ENCODE data around the gene ETFRF1. TPM values are rescaled to one million over a fixed set of nuclear protein-coding genes. Genes with fewer than 3 reads are reported as not detected.

Gene ETFRF1
- total RNA-seq, 1 experiment from 2014 or later, result 15.9 TPM

DNA sequence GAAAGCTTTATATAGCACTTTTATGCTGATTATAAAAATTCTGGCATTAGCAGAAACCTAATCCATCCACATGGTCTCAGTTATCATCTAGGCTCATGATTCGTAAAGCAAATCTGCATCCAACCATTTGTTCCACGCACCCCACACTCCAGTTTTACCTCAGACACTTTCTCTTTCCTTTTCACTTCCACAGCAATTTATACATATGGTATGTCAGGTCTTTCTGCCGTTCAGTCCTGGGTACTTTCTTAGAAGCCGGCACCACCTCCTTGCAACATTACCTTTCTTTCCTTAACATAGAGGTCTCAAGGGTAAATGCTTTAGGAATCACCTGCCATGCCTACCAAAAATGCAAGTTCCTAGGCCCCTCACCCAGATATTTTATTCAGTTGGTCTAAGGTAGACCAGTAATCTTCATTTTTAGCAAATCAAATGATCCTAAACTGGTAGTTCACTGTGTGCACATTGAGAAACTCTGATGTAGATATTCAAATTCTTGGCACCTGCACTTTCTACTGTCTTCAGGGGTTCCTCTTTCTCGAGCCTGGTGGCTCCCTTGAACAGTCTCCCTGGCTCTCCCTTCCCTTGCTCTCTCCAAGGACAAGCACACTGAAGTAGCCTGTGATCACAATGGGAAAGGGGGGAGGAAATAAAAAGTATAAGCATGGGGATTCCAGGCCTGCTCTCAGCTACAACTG is 58.5 kb downstream of the ETFRF1 start:
- H3K9me3 ChIP-seq (ENCODE audit: insufficient read depth, low read depth), result no peaks in the 10 kb centered on the region
- ChIA-PET CTCF (no interaction called here), POLR2A (ENCODE audit: unreplicated experiment) (no interaction called here)
- H3K27ac ChIP-seq, result no peak overlapping the region
- TF ChIP-seq, protein P1, sequence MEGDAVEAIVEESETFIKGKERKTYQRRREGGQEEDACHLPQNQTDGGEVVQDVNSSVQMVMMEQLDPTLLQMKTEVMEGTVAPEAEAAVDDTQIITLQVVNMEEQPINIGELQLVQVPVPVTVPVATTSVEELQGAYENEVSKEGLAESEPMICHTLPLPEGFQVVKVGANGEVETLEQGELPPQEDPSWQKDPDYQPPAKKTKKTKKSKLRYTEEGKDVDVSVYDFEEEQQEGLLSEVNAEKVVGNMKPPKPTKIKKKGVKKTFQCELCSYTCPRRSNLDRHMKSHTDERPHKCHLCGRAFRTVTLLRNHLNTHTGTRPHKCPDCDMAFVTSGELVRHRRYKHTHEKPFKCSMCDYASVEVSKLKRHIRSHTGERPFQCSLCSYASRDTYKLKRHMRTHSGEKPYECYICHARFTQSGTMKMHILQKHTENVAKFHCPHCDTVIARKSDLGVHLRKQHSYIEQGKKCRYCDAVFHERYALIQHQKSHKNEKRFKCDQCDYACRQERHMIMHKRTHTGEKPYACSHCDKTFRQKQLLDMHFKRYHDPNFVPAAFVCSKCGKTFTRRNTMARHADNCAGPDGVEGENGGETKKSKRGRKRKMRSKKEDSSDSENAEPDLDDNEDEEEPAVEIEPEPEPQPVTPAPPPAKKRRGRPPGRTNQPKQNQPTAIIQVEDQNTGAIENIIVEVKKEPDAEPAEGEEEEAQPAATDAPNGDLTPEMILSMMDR (conservative IDR thresholded peaks at IDR 0.05), result no peak
- TF ChIP-seq EZH2 (IDR thresholded peaks at IDR 0.05; ENCODE audit: low read depth), result no peak
- H3K4me1 ChIP-seq (replicated peaks; ENCODE audit: insufficient read depth), result peaks cover 18% of the 10 kb centered on the region
- H3K4me3 ChIP-seq, result no peak overlapping the region
- H2AFZ ChIP-seq, result no peak overlapping the region
- DNase-seq, result no peak
- no peak overlapping the region for H3K4me2 ChIP-seq
- 0 out of 2 replicates have a peak, but pooled peaks cover 4% of the 10 kb centered on the region for H4K20me1 ChIP-seq (ENCODE audit: insufficient read depth)
- H3K36me3 ChIP-seq (ENCODE audit: low read depth), result no peaks in the 10 kb centered on the region
- intact Hi-C loops (cut with micrococcal nuclease; ENCODE audit: unreplicated experiment), result loop anchor here (5.0 to 10.0 kb wide), 2 partner anchors 841 to 1439 kb away; no protein-coding TSS in a partner anchor
- no peaks in the 10 kb centered on the region for H3K27me3 ChIP-seq (ENCODE audit: insufficient read depth, low read depth)
- no TSS peak for BruUV-seq (replicated peaks)
- no peaks in the 10 kb centered on the region for H3K9me2 ChIP-seq (ENCODE audit: insufficient read depth)
- peaks cover 9% of the 10 kb centered on the region; the same call in 1 of the 2 replicates for H3F3A ChIP-seq (ENCODE audit: insufficient read depth, low read depth)
- peaks cover 17% of the 10 kb centered on the region for H3K79me2 ChIP-seq (ENCODE audit: low read depth)

DNA sequence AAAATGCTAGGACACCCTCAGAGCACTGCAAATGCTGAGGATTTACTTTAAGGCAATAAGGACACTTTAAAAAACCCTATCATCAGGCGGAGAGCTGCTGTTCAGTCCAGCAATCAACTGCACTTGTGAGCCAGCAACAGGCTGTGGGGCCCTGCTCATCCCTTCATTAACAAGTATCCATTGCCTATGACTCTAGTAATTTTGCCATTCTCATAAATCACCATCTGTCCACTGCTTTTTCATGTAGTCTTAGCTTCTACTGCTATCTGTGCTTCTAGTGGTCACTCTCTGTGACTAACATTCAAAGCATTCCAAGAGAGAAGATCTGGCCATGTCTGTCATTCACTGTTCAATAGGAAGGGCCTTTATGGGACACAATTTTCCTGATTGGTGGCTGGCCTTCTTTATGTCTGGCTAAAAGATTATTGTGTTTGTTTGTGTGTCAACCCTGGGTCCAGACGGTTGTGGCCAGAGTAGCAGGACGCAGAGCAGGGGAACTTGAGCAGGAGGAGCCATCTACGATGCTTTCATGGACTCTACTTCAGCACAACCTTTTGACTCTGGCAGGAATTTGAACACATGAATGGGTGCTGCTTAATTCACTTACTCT is 59.3 kb downstream of the ETFRF1 start:
- Histone ChIP-seq H4K20me1 (ENCODE audit: insufficient read depth) (no peaks in the 10 kb centered on the region), H3K27me3 (ENCODE audit: insufficient read depth, low read depth) (no peaks in the 10 kb centered on the region), H3K9me2 (ENCODE audit: insufficient read depth) (no peaks in the 10 kb centered on the region), H3K4me3 (no peak overlapping the region), H3K27ac (no peak overlapping the region), H3K4me2 (no peak overlapping the region), H3K36me3 (ENCODE audit: low read depth) (no peaks in the 10 kb centered on the region), H2AFZ (no peak overlapping the region), H3F3A (ENCODE audit: insufficient read depth, low read depth) (peaks cover 9% of the 10 kb centered on the region; the same call in 1 of the 2 replicates), H3K79me2 (ENCODE audit: low read depth) (peaks cover 8% of the 10 kb centered on the region), H3K9me3 (ENCODE audit: insufficient read depth, low read depth) (no peaks in the 10 kb centered on the region), H3K4me1 (replicated peaks; ENCODE audit: insufficient read depth) (peaks cover 13% of the 10 kb centered on the region)
- CTCF ChIA-PET, result no interaction called here
- intact Hi-C loops (cut with micrococcal nuclease; ENCODE audit: unreplicated experiment), result loop anchor here (5.0 to 10.0 kb wide), 2 partner anchors 840 to 1438 kb away; no protein-coding TSS in a partner anchor
- no TSS peak for BruUV-seq (replicated peaks)
- DNase-seq, result no peak
- POLR2A ChIA-PET (ENCODE audit: unreplicated experiment), result no interaction called here
- TF ChIP-seq, protein P1 (conservative IDR thresholded peaks at IDR 0.05), result no peak
- TF ChIP-seq EZH2 (IDR thresholded peaks at IDR 0.05; ENCODE audit: low read depth), result no peak

Other genes starting within 250 kb of the ETFRF1 start
- 75.4 and 78.6 TPM in 2 replicates for gene BCAT1, start 246.1 kb upstream of the ETFRF1 start, total RNA-seq (2021)
- 2.4 and 2.9 TPM in 2 replicates for gene DNAI7, start 77 bp upstream of the ETFRF1 start, total RNA-seq (2021)
- gene KRAS, start 55.7 kb downstream of the ETFRF1 start, total RNA-seq (2021), result 34.0 and 40.0 TPM in 2 replicates